Stimulated activated CD4-positive, alpha-beta T cell treated with anti-CD3 and anti-CD28 coated beads, Interleukin-12 subunit alpha, Interleukin-12 subunit beta, amount 100 ng/mL, for 48 hours (primary cell): ENCODE results near the gene NRF1.
"Not testable (repeated sequence)": the region's sequence is repeated elsewhere in the genome, so short reads cannot be mapped to it uniquely, and the experiment has no call there.

Experiments
- DNase-seq, 3 donors: peaks; one replicate each; pipeline ENCODE4 v3.0.0-alpha.2; 2020; ENCODE audit warnings: low read depth in 2 of 3, low spot score in 1 of 3

NRF1 gene

GRCh38 chr7:129780974-129781927, 169.7 kb downstream of the NRF1 start:
- no peak for DNase-seq

GRCh38 chr7:129781928-129782817, 170.7 kb downstream of the NRF1 start:
- no peak for DNase-seq

GRCh38 chr7:129782818-129783583, 171.5 kb downstream of the NRF1 start:
- DNase-seq, result no peak

GRCh38 chr7:129783584-129783919, 172.0 kb downstream of the NRF1 start:
- DNase-seq, result no peak

- DNase-seq, result no peak
Measured at GRCh38 chr7:129784437-129784782, 172.9 kb downstream of the NRF1 start.

- no peak for DNase-seq
Measured at GRCh38 chr7:129784783-129785684, 173.5 kb downstream of the NRF1 start.

- DNase-seq, result no peak
Measured at GRCh38 chr7:129785685-129786514, 174.4 kb downstream of the NRF1 start.

- no peak for DNase-seq
Measured at GRCh38 chr7:129786825-129787563, 175.5 kb downstream of the NRF1 start.

- DNase-seq, result no peak
Measured at GRCh38 chr7:129789000-129789399, 177.5 kb downstream of the NRF1 start.

- no peak for DNase-seq
Measured at GRCh38 chr7:129789652-129790051, 178.1 kb downstream of the NRF1 start.

GRCh38 chr7:129790136-129790535, 178.6 kb downstream of the NRF1 start:
- DNase-seq, result no peak

- DNase-seq, result no peak
Measured at GRCh38 chr7:129792721-129793120, 181.2 kb downstream of the NRF1 start.

GRCh38 chr7:129793506-129794310, 182.2 kb downstream of the NRF1 start:
- no peak for DNase-seq

GRCh38 chr7:129794461-129794860, 182.9 kb downstream of the NRF1 start:
- DNase-seq, result not testable (repeated sequence)

- DNase-seq, result no peak
Measured at GRCh38 chr7:129796186-129796775, 184.8 kb downstream of the NRF1 start.

GRCh38 chr7:129797214-129797789, 185.8 kb downstream of the NRF1 start:
- DNase-seq, result no peak
